GM12872 (cell line): Measurements from ENCODE around the gene CCBE1.

ENCODE experiments used
- CTCF ChIP-seq: IDR thresholded peaks from 3 replicates; pipeline ENCODE4 v1.5.1; 2011; ENCODE audit warnings: low read depth, mild to moderate bottlenecking, low read length, moderate library complexity; ENCODE audit not compliant: insufficient read depth

The CCBE1 gene

GRCh38 chr18:59721931-59722330 is 24.7 kb upstream of the CCBE1 start:
- no peak for TF ChIP-seq CTCF

DNA sequence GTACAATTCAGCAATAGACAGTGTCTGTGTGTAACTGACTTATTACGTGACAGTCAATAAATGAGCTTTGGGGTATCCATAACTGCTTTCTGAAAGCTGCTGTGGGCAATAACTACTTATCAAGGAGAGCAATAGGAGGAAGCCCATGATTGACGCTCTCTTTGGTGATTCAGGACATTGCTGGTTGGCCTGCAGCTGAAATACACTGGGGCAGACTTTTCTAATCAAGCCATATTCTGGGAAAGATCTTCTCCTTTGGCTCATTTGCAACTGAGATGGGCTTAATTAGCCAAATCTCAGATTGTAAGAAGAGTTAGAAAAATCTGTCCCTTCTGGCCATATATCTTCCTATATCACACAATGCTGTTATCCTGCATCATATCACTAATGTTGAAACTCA is 24.0 kb upstream of the CCBE1 start:
- TF ChIP-seq CTCF = no peak

DNA sequence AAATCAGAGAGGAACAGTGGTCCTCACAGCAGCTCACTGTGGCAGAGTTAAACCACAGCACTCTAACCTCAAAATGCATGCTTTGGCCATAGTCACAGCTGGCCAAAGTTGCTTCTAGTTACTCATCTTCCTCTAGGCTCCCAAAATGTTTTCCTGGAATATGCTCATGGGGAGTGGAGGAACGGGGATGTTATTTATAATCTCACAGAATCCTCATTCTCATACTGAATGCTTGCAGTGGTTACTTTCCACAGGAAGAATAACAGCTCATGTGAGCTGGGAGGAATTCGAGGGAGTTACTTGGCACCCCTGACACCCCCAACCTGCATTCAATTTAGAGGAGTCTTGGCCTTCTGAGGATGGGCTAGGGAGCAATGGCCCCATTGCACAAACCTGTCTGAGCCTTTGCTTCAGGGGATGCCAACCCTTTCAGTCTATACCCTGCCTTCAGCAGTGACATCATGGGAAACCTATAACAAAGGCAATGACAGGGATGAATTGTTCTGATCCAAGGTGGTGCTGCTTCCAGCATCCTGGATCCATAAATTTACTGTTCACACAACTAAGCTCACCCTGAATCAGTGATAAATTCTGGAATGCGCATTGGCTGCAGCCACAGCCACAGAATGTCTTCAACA is 22.4 kb upstream of the CCBE1 start:
- no peak for TF ChIP-seq CTCF

DNA sequence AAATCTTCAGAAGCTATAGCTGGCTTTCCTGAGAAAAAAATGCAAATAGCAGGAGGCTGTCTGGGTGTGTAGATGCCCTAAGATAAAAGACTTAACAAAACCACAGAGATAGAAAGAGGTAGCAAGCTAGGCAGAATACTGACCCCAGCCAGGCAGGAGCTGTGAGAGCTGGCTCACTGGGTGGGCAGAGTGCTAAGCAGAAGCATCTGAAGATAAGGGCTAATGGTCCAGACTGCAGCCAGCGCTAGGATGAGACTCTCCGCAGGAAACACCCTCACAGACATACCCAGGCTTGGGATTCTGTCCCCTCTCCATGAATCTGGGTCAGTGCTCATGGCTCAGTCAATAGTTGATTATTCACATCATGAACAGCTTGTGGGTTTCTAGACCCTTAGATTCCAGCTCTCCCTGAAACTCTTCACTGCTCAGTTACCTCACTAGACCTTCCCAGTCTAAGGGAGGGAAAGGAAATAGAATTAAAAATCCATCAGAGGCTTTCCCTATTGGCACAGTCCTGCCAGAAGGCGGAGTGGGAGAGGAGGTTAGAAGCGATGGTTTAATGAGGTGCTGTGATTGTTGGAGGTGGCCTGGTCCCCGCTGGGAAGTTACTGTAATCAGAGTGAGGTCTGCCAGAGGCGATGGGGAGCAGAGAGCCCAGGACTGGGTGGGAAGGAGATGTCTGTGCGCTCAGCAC is 21.4 kb upstream of the CCBE1 start:
- no peak for TF ChIP-seq CTCF

GRCh38 chr18:59718108-59718463 is 20.9 kb upstream of the CCBE1 start:
- TF ChIP-seq CTCF = no peak

- no peak for TF ChIP-seq CTCF
Observed at GRCh38 chr18:59717291-59717690, 20.1 kb upstream of the CCBE1 start.

- TF ChIP-seq CTCF = no peak
Observed at GRCh38 chr18:59715966-59716369, 18.7 kb upstream of the CCBE1 start.
